OCI-LY7 (cell line): Measurements from ENCODE around the gene ZNF367. TPM values are rescaled to one million over a fixed set of nuclear protein-coding genes. Genes with fewer than 3 reads are reported as not detected.
A peak's percentile ranks its signal among the peaks of the same experiment; 100 is the strongest.
"Not testable (repeated sequence)": the region's sequence is repeated elsewhere in the genome, so short reads cannot be mapped to it uniquely, and the experiment has no call there.

Experiments
- BruUV-seq: library from RNA; stranded (reverse); fragments of 400-500 nt; replicated peaks from 2 replicates; lab custom pipeline; 2021; lab: Mats Ljungman, UMichigan
- CTCF ChIA-PET: fragments of 300-600 bp; sonication (Branson Sonifier 250); formaldehyde crosslinking; loops from one replicate; lab custom pipeline; 2022; ENCODE audit warnings: antibody characterized with exemption; ENCODE audit not compliant: unreplicated experiment; lab: Charles Lee
- POLR2A ChIA-PET: fragments of 300-600 bp; sonication (Branson Sonifier 250); formaldehyde crosslinking; loops from one replicate; lab custom pipeline; 2022; ENCODE audit warnings: antibody characterized with exemption; lab: Charles Lee
- DNase-seq: peaks from one replicate; pipeline ENCODE4 v3.0.0-alpha.2; 2015; ENCODE audit warnings: low spot score
- H2AFZ ChIP-seq: fragments of 200-600 bp; sonication (generic), shearing (Covaris generic); 2 replicates; pipeline ENCODE4 v1.6.1; 2014; ENCODE audit warnings: mild to moderate bottlenecking, antibody characterized with exemption, low read length, moderate library complexity
- H3K27ac ChIP-seq: fragments of 200-600 bp; sonication (generic); 2 replicates; pipeline ENCODE4 v1.5.1; 2014; ENCODE audit warnings: mixed run types, low read depth, mild to moderate bottlenecking, moderate library complexity, low read length, inconsistent platforms; ENCODE audit not compliant: poor library complexity, severe bottlenecking
- H3K36me3 ChIP-seq: fragments of 200-600 bp; sonication (generic); 2 replicates; pipeline ENCODE4 v1.6.1; 2014; ENCODE audit warnings: mild to moderate bottlenecking, antibody characterized with exemption, low read length, moderate library complexity, mixed read lengths; ENCODE audit not compliant: insufficient read depth
- H3K4me1 ChIP-seq: fragments of 200-600 bp; sonication (generic); 2 replicates; pipeline ENCODE4 v1.5.1; 2014; ENCODE audit warnings: mild to moderate bottlenecking, low read length; ENCODE audit not compliant: insufficient read depth, poor library complexity, severe bottlenecking
- H3K4me2 ChIP-seq: fragments of 200-600 bp; sonication (generic); 2 replicates; pipeline ENCODE4 v1.6.1; 2014; ENCODE audit warnings: mild to moderate bottlenecking, low read length
- H3K4me3 ChIP-seq: fragments of 200-600 bp; sonication (generic); 2 replicates; pipeline ENCODE4 v1.5.1; 2014; ENCODE audit warnings: mild to moderate bottlenecking, low read depth, low read length; ENCODE audit not compliant: poor library complexity, severe bottlenecking
- H3K79me2 ChIP-seq: fragments of 200-600 bp; sonication (generic); 2 replicates; pipeline ENCODE4 v1.6.1; 2016; ENCODE audit warnings: low read depth, mild to moderate bottlenecking, low read length, moderate library complexity, mixed read lengths; ENCODE audit not compliant: insufficient read depth
- H3K9me2 ChIP-seq: fragments of 200-600 bp; sonication (generic); 2 replicates; pipeline ENCODE4 v1.6.1; 2016; ENCODE audit warnings: mild to moderate bottlenecking, low read length, mixed read lengths; ENCODE audit not compliant: insufficient read depth
- H3K9me3 ChIP-seq: fragments of 200-600 bp; sonication (generic); 2 replicates; pipeline ENCODE4 v1.6.1; 2014; ENCODE audit warnings: mild to moderate bottlenecking, mixed run types, low read length, mixed read lengths
- H4K20me1 ChIP-seq: fragments of 200-600 bp; sonication (generic); 2 replicates; pipeline ENCODE4 v1.6.1; 2014; ENCODE audit warnings: mild to moderate bottlenecking, antibody characterized with exemption, low read length, moderate library complexity, mixed read lengths; ENCODE audit not compliant: insufficient read depth
- CTCF ChIP-seq: fragments of 200-600 bp; sonication (generic); conservative IDR thresholded peaks from 2 replicates; pipeline ENCODE4 v1.5.1; 2014; ENCODE audit warnings: mild to moderate bottlenecking, antibody characterized with exemption, low read length, moderate library complexity, mixed read lengths
- EZH2phosphoT487 ChIP-seq: fragments of 200-600 bp; sonication (generic); IDR thresholded peaks from 2 replicates; pipeline ENCODE4 v1.6.1; 2018; ENCODE audit warnings: low read depth, borderline replicate concordance, mild to moderate bottlenecking, mixed run types, antibody characterized with exemption, low read length, moderate library complexity, mixed read lengths
- intact Hi-C: fragments of 100-400 bp; cut with micrococcal nuclease; formaldehyde crosslinking; loops from one replicate; pipeline ENCODE4 v1.10.0; 2022; ENCODE audit not compliant: unreplicated experiment
- total RNA-seq, 2 experiments: library from RNA; depleted of rRNA in 1 of 2; stranded (reverse); fragments of >200 nt in 1 of 2; shearing (Covaris generic) in 1 of 2; gene quantifications; 2 replicates each; pipeline ENCODE4 v1.2.3, GENCODE V29; 2014 to 2022

ZNF367 gene
- total RNA-seq, 2 experiments from 2014 or later: 24.6 to 35.1 TPM

GRCh38 chr9:96379461-96379860, 38.7 kb downstream of the ZNF367 start:
- peaks cover 22% of the 10 kb centered on the region for H3K36me3 ChIP-seq
- no peaks in the 10 kb centered on the region for H3K9me2 ChIP-seq
- H3K9me3 ChIP-seq: no peaks in the 10 kb centered on the region
- no peak for DNase-seq
- BruUV-seq: no TSS peak
- intact Hi-C loops: no loop called here
- no peaks in the 10 kb centered on the region for H4K20me1 ChIP-seq
- no peak overlapping the region for H3K27ac ChIP-seq
- no peak overlapping the region for H2AFZ ChIP-seq
- H3K4me1 ChIP-seq: no peaks in the 10 kb centered on the region
- TF ChIP-seq EZH2phosphoT487: no peak
- TF ChIP-seq CTCF: no peak
- no peak overlapping the region for H3K4me3 ChIP-seq
- no peak overlapping the region for H3K4me2 ChIP-seq
- no peaks in the 10 kb centered on the region for H3K79me2 ChIP-seq
- POLR2A ChIA-PET: interaction anchor here (0.6 to 0.7 kb wide), 3 partner anchors 77 to 1317 kb away, joined by 3 to 4 read pairs (median 4); no protein-coding TSS in a partner anchor
- CTCF ChIA-PET: no interaction called here

- Histone ChIP-seq H3K9me2 (no peaks in the 10 kb centered on the region), H3K4me2 (no peak overlapping the region), H3K79me2 (no peaks in the 10 kb centered on the region), H3K4me3 (no peak overlapping the region), H4K20me1 (no peaks in the 10 kb centered on the region), H2AFZ (no peak overlapping the region), H3K9me3 (no peaks in the 10 kb centered on the region), H3K4me1 (no peaks in the 10 kb centered on the region), H3K36me3 (peaks cover 13% of the 10 kb centered on the region), H3K27ac (no peak overlapping the region)
- intact Hi-C loops: no loop called here
- ChIA-PET CTCF (no interaction called here), POLR2A (interaction anchor here (0.6 kb wide), 1 partner anchor 53 kb away, joined by 3 read pairs; no protein-coding TSS in a partner anchor)
- TF ChIP-seq EZH2phosphoT487: no peak
- TF ChIP-seq CTCF: no peak
- no TSS peak for BruUV-seq
- DNase-seq: no peak
These were observed 40.0 kb downstream of the ZNF367 start for GRCh38 chr9:96378187-96378586.

- Histone ChIP-seq H3K27ac (no peak overlapping the region), H3K4me2 (no peak overlapping the region), H2AFZ (no peak overlapping the region), H4K20me1 (no peaks in the 10 kb centered on the region), H3K36me3 (peaks cover 6% of the 10 kb centered on the region), H3K9me2 (no peaks in the 10 kb centered on the region), H3K4me1 (no peaks in the 10 kb centered on the region), H3K4me3 (no peak overlapping the region), H3K79me2 (no peaks in the 10 kb centered on the region), H3K9me3 (no peaks in the 10 kb centered on the region)
- intact Hi-C loops: no loop called here
- ChIA-PET CTCF (no interaction called here), POLR2A (no interaction called here)
- TF ChIP-seq CTCF (no peak), EZH2phosphoT487 (no peak)
- BruUV-seq: TSS peak; percentile 48
- no peak for DNase-seq
These were observed 41.0 kb downstream of the ZNF367 start for GRCh38 chr9:96376891-96377874.

GRCh38 chr9:96375507-96375906, 42.7 kb downstream of the ZNF367 start:
- H3K9me2 ChIP-seq, H2AFZ ChIP-seq, DNase-seq, intact Hi-C loops, H3K27ac ChIP-seq, H3K9me3 ChIP-seq, H4K20me1 ChIP-seq, POLR2A ChIA-PET, H3K4me2 ChIP-seq, H3K36me3 ChIP-seq, H3K4me3 ChIP-seq, H3K79me2 ChIP-seq, BruUV-seq, H3K4me1 ChIP-seq, CTCF ChIA-PET: not testable (repeated sequence)
